Progenitor cell of endocrine pancreas (in vitro differentiated cells): Measurements from ENCODE around the gene POC1B. TPM values are rescaled to one million over a fixed set of nuclear protein-coding genes. Genes with fewer than 3 reads are reported as not detected.

Experiments
- DNase-seq: peaks from one replicate; pipeline ENCODE4 v3.0.0; 2021; ENCODE audit warnings: low spot score; ENCODE audit not compliant: unreplicated experiment
- H3K27ac Mint-ChIP-seq: 2 replicates; pipeline ENCODE4 v1.8.0; 2021; ENCODE audit warnings: mild to moderate bottlenecking, moderate library complexity, mixed read lengths
- H3K27me3 Mint-ChIP-seq: 2 replicates; pipeline ENCODE4 v1.8.0; 2021; ENCODE audit warnings: mixed read lengths
- H3K36me3 Mint-ChIP-seq: 2 replicates; pipeline ENCODE4 v1.8.0; 2022; ENCODE audit warnings: mixed read lengths; ENCODE audit not compliant: insufficient read depth
- H3K4me1 Mint-ChIP-seq: 2 replicates; pipeline ENCODE4 v1.8.0; 2021; ENCODE audit warnings: low read depth, mixed read lengths
- H3K4me3 Mint-ChIP-seq: 2 replicates; pipeline ENCODE4 v1.8.0; 2021; ENCODE audit warnings: low read depth, mild to moderate bottlenecking, moderate library complexity, mixed read lengths
- H3K9me3 Mint-ChIP-seq: 2 replicates; pipeline ENCODE4 v1.8.0; 2021; ENCODE audit warnings: low read depth, mixed read lengths
- CTCF ChIP-seq: fragments of 200-600 bp; sonication (generic); IDR thresholded peaks from one replicate; pipeline ENCODE4 v1.5.0; 2021; ENCODE audit warnings: antibody characterized with exemption, mild to moderate bottlenecking; ENCODE audit not compliant: unreplicated experiment
- total RNA-seq: library from RNA; stranded (reverse); gene quantifications from 2 replicates; pipeline ENCODE4 v1.2.1, GENCODE V29; 2021

Gene POC1B
- total RNA-seq, 1 donor from 2014 or later, result 34.4 TPM

GRCh38 chr12:89405626-89406345 is 120.1 kb downstream of the POC1B start:
- H3K4me1 Mint-ChIP-seq, result peaks cover 1% of the 10 kb centered on the region
- peaks cover 10% of the 10 kb centered on the region for H3K9me3 Mint-ChIP-seq
- TF ChIP-seq CTCF, result no peak
- H3K4me3 Mint-ChIP-seq, result no peak overlapping the region
- no peak overlapping the region for H3K27ac Mint-ChIP-seq
- no peak for DNase-seq
- H3K36me3 Mint-ChIP-seq, result peaks cover 12% of the 10 kb centered on the region
- no peaks in the 10 kb centered on the region for H3K27me3 Mint-ChIP-seq

DNA sequence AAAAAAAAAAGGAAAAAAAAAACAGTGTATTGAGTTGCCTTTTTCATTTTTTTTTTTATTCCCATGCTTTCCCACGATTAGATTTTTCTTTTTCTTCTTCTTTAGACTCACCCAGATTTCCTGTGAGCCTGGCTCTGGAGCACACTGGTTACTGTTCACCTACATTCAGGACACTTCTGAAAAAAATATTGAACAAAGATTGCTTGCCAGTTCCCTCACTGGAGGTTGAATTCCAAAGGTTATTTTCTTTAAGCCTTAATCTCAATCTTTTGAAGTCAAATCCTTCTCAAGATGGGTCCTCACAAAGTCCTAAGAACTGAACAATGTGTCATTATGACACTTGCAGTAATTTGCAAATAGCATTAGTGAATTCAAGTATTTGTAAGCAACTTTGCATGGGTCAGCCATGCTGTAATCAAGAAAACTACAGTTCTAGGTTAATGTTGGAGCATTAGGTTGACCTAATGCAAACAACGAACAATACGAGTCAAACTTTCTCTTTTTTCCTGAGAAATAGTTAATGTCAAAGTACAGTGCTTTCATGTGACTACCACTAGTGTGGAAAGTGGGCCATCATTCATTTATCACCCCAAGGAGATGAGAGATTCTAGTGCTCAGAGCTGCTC is 124.3 kb downstream of the POC1B start:
- Mint-ChIP-seq H3K27me3 (no peaks in the 10 kb centered on the region), H3K9me3 (no peaks in the 10 kb centered on the region), H3K4me3 (no peak overlapping the region), H3K36me3 (peaks cover 4% of the 10 kb centered on the region), H3K4me1 (peaks cover 1% of the 10 kb centered on the region), H3K27ac (no peak overlapping the region)
- no peak for TF ChIP-seq CTCF
- no peak for DNase-seq

GRCh38 chr12:89400415-89400814 is 125.4 kb downstream of the POC1B start:
- H3K4me1 Mint-ChIP-seq, result peaks cover 3% of the 10 kb centered on the region
- no peaks in the 10 kb centered on the region for H3K9me3 Mint-ChIP-seq
- DNase-seq, result no peak
- no peak for TF ChIP-seq CTCF
- H3K27me3 Mint-ChIP-seq, result no peaks in the 10 kb centered on the region
- H3K27ac Mint-ChIP-seq, result no peak overlapping the region
- H3K36me3 Mint-ChIP-seq, result peaks cover 4% of the 10 kb centered on the region
- H3K4me3 Mint-ChIP-seq, result no peak overlapping the region

DNA sequence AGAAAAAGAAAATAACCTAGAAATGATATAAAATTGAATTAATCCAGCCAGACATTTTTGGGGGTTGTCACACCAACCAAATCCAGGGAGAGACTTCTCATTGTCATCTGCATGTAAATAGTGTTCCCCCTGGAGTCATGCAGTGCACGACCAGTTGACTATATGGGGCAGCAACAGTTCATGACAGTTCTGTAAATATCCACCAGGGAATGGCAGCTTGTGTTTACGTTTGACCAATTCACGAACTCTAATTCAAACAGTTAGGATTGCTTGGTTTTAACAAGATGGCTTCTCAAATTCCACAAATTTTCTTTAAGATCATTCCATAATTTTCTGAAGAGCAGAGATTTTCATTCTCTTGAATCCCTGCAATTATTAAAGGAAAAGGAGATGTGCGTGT is 130.1 kb downstream of the POC1B start:
- no peak for TF ChIP-seq CTCF
- no peak overlapping the region for H3K4me3 Mint-ChIP-seq
- H3K9me3 Mint-ChIP-seq, result peaks cover 3% of the 10 kb centered on the region
- no peaks in the 10 kb centered on the region for H3K27me3 Mint-ChIP-seq
- no peak for DNase-seq
- H3K27ac Mint-ChIP-seq, result no peak overlapping the region
- peaks cover 1% of the 10 kb centered on the region for H3K36me3 Mint-ChIP-seq
- peaks cover 9% of the 10 kb centered on the region for H3K4me1 Mint-ChIP-seq

DNA sequence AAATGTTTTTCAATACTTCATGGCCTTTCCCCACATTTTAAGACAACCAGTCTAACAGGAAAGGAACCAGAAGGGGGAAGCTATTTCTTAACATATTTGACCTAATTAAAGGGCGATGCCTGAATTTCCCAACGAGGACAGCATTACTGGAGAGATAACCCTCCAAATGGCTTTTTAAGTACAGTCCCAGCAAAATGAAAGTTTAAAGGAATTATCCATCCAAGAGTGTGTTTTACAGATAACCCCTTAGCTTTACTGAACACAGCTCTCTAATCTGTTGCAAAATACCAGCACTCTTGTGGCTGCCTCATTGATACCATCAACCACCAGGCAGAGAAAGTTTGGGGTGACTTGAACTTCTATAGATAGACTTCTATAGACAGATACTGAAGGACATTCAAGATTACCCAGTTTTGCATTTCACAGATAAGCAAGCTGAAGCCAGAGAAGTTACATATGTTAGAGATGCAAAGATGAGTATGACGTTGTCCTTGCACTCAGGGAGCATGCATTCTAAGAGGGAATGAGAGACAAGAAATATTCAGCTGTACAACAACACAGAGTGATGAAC is 132.2 kb downstream of the POC1B start:
- Mint-ChIP-seq H3K36me3 (peaks cover 1% of the 10 kb centered on the region), H3K9me3 (peaks cover 3% of the 10 kb centered on the region), H3K27me3 (no peaks in the 10 kb centered on the region), H3K4me3 (no peak overlapping the region), H3K27ac (no peak overlapping the region), H3K4me1 (peaks cover 20% of the 10 kb centered on the region)
- no peak for TF ChIP-seq CTCF
- DNase-seq, result no peak
